GM10266 (cell line): ENCODE measurements around the gene PPP4R3A.
A peak's percentile ranks its signal among the peaks of the same experiment; 100 is the strongest.

Experiments
- DNase-seq: peaks from one replicate; pipeline ENCODE4 v3.0.0; 2012; ENCODE audit errors: extremely low spot score
- TF ChIP-seq, protein P1 (sequence below): IDR thresholded peaks from 2 replicates; pipeline ENCODE4 v1.5.1; 2012; ENCODE audit warnings: mild to moderate bottlenecking, low read depth; ENCODE audit not compliant: control insufficient read depth, insufficient read depth; ENCODE audit errors: missing control alignments

Gene PPP4R3A

DNA sequence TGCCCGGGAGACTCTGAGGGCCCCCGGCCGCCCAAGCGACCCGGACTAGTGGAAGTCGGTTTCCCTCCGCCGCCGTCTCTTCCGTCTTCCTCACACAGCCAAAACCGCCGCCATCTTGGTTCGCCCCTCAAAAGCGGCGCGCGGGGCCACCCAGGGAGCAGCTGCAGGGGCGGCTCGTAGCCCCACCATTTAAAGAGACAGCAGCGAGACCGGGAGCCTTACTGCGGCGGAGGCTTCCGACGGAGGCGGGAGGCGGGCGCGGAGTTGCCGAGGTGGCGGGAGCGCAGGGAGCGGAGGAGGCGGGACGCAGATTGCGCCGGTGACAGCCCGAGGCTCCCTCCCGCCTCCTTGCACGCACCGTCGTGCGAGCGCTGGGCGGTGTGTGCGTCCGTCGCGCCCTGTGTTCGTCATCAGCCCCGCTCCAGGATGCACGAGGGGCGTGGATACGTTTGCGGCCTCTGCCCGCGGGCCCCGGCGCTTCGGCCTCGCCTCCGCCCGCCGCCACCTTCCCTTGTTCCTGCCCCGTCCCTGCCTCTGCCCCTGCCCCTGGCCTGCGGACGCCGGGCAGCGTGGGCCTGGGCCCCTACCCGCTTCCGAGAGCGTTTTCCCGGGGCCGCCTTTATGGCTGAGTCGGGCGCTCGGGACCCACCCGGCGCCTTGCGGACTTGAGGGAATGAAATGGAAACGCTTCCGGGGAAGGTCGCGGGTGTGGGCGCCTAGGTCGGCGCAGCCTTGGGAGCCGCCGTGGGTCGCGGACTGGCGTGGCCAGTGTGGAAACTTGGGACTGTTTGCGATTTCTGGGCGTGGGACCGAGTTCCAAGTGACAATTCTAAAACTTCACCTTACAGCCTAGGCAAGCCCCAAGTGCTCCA, at the start of gene PPP4R3A:
Gene PPP4R3A, minus strand, starts transcription at position 140 of the 872 bp plus-strand sequence. CDS start 663 bp downstream, outside the sequence.
- peak; percentile 97 for DNase-seq
- TF ChIP-seq, protein P1, sequence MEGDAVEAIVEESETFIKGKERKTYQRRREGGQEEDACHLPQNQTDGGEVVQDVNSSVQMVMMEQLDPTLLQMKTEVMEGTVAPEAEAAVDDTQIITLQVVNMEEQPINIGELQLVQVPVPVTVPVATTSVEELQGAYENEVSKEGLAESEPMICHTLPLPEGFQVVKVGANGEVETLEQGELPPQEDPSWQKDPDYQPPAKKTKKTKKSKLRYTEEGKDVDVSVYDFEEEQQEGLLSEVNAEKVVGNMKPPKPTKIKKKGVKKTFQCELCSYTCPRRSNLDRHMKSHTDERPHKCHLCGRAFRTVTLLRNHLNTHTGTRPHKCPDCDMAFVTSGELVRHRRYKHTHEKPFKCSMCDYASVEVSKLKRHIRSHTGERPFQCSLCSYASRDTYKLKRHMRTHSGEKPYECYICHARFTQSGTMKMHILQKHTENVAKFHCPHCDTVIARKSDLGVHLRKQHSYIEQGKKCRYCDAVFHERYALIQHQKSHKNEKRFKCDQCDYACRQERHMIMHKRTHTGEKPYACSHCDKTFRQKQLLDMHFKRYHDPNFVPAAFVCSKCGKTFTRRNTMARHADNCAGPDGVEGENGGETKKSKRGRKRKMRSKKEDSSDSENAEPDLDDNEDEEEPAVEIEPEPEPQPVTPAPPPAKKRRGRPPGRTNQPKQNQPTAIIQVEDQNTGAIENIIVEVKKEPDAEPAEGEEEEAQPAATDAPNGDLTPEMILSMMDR, result no peak

DNA sequence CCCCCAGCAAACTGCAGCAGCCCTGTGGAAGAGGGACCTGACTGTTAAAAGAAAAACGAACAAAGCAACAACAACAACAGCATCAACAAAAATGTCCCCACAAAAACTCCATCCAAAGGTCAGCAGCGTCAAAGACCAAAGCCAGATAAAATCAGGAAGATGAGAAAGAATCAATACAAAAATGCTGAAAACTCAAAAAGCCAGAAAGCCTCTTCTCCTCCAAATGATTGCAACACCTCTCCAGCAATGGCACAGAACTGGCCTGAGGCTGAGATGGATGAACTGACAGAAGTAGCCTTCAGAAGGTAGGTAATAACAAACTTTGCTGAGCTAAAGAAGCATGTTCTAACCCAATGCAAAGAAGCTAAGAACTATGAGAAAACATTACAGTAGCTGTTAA, 45.4 kb upstream of the PPP4R3A start:
- TF ChIP-seq, protein P1, result no peak
- DNase-seq, result no peak

DNA sequence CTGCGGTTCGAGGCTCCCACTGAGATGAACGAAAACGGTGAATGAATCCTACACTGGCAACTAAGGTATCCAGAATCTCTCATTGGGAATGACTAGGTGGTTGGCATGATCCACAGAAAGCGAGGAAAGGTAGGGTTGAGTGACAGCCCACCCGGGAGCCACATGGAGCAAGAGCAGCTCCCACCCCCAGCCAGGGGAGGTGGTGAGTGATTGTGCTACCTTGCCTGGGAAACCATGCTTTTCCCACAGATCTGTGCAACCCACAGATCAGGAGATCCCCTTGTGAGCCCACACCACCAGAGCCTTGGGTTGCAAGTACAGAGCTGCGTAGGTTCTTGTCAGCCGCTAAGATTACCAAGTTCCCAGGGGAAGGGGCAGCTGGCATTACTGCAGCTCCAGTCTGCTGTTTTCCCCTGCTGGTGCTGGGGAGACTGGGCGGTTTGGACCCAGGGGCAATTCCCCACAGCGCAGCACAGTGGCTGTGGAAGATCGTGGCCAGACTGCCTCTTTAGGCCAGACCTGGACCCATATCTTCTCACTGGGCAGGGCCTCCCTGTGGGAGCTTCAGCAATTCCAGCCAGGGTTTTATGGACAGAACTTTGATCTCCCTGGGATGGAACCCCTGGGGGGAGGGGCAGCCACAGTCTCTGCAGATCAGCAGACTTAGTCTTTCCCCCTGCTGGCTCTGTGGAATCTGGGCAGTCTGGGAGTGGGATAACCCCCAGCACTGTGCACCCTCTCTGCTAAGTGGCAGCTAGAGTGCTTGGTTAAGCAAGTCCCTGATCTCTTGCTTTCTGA, 44.6 kb upstream of the PPP4R3A start:
- TF ChIP-seq, protein P1, result no peak
- no peak for DNase-seq

DNA sequence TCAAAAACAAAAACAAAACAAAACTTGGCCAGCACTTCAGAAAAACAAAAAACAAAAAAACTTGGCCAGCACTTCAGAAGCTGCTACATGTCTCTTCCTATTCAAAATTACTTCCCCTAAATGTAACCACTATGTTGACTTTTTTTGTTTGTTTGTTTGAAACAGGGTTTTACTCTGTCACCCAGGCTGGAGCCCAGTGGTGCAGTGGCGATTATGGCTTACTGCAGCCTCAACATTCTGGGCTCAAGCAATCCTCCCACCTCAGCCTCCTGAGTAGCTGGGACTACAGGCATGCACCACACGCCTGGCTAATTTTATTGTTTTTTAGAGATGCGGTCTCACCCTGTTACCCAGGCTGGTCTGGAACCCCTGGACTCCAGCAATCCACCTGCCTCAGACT, 38.0 kb upstream of the PPP4R3A start:
- TF ChIP-seq, protein P1, result no peak
- no peak for DNase-seq

DNA sequence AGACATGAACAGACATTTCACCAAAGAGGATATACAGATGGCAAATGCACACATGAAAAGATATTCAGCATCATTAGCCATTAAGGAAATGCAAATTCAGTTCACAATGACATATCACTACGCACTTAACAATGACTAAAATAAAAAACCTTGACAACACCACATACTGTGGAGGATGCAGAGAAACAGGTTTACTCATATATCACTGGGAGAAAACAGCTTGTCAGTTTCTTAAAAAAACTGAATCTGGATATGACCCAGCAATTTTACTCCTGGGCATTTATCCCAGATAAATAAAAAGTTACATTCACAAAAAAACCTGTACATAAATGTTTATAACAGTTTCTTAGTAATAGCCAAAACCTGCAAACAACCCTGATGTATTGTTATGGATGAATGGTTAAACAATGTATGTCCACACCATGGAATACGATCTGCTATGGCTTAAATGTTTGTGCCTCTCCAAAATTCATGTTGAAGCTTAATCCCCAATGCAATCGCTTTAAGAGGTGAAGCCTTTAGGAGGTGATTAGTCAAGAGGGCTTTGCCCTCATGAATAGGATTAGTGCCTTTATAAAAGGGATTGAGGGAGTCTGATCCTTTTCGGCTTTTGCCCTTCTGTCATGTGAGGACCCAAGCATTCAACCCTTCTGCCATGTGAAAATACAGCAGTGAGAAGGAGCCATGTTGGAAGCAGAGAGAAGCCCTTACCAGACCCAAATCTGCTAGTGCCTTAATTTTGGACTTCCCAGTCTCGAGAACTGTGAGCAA, 36.0 kb upstream of the PPP4R3A start:
- DNase-seq, result no peak
- TF ChIP-seq, protein P1, result no peak

DNA sequence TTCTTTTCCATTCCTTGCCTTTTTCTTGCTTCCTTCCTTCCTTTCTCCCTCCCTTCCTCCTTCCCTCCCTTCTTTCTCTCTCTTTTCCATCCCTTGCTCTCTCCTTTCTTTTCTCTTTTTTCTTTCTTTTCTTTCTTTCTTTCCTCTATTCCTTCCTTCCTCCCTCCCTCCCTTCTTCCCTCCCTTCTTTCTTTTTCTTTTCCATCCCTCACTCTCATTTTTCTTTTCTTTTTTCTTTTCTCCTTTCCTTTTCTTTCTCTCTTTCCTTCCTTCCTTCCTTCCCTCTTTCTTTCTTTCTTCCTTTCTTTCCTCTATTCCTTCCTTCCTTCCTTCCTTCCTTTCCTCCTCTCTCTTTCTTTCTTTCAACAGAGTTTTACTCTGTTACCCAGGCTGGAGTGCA, 35.1 kb upstream of the PPP4R3A start:
- DNase-seq, result no peak
- TF ChIP-seq, protein P1, result no peak
